RWPE2 (cell line): ENCODE data around the gene MTFP1.
A peak's percentile ranks its signal among the peaks of the same experiment; 100 is the strongest.
"Not testable (repeated sequence)": the region's sequence is repeated elsewhere in the genome, so short reads cannot be mapped to it uniquely, and the experiment has no call there.

Experiments used
- ATAC-seq: fragments of 200-7000 bp; cut with Tn5 transposase; 3 replicates; pipeline ENCODE4 v1.9.1; 2021; ENCODE audit warnings: low read depth
- DNase-seq: peaks from one replicate; pipeline ENCODE4 v3.0.0-alpha.2; 2020; ENCODE audit warnings: low spot score
- H3K27ac ChIP-seq: fragments of 450-650 bp; 2 replicates; pipeline ENCODE4 v1.5.1; 2017; ENCODE audit warnings: mild to moderate bottlenecking; ENCODE audit not compliant: poor library complexity, severe bottlenecking
- H3K27me3 ChIP-seq: fragments of 250-450 bp; sonication (Bioruptor Pico); 2 replicates; pipeline ENCODE4 v1.5.1; 2021; ENCODE audit warnings: mild to moderate bottlenecking, moderate library complexity; ENCODE audit not compliant: insufficient read depth, poor library complexity, severe bottlenecking
- H3K36me3 ChIP-seq: fragments of 250-450 bp; sonication (Bioruptor Pico); 2 replicates; pipeline ENCODE4 v1.5.1; 2020; ENCODE audit warnings: low read depth, mild to moderate bottlenecking, moderate library complexity
- H3K4me1 ChIP-seq: fragments of 250-450 bp; sonication (Bioruptor Pico); 2 replicates; pipeline ENCODE4 v1.5.1; 2021; ENCODE audit warnings: mild to moderate bottlenecking, moderate library complexity; ENCODE audit not compliant: insufficient read depth, poor library complexity, severe bottlenecking
- H3K4me3 ChIP-seq: fragments of 250-450 bp; sonication (Bioruptor Pico); 2 replicates; pipeline ENCODE4 v1.5.1; 2021; ENCODE audit warnings: mild to moderate bottlenecking, moderate library complexity; ENCODE audit not compliant: severe bottlenecking
- H3K9me3 ChIP-seq: fragments of 250-450 bp; sonication (Bioruptor Pico); 2 replicates; pipeline ENCODE4 v1.5.1; 2021; ENCODE audit warnings: mild to moderate bottlenecking, moderate library complexity; ENCODE audit not compliant: severe bottlenecking
- CTCF ChIP-seq: fragments of 450-650 bp; IDR thresholded peaks from one replicate; pipeline ENCODE4 v1.5.1; 2017; ENCODE audit warnings: mild to moderate bottlenecking, moderate library complexity; ENCODE audit not compliant: poor library complexity, severe bottlenecking

MTFP1 gene

GRCh38 chr22:30445438-30446145, 20.0 kb downstream of the MTFP1 start:
- no peaks in the 10 kb centered on the region for H3K4me1 ChIP-seq
- H3K4me3 ChIP-seq: no peak overlapping the region
- no peaks in the 10 kb centered on the region for H3K27me3 ChIP-seq
- H3K36me3 ChIP-seq: no peaks in the 10 kb centered on the region
- H3K27ac ChIP-seq: no peak overlapping the region
- no peak for DNase-seq
- ATAC-seq: peak; percentile 35; the same call in 1 of the 3 replicates
- peak; percentile 63 for TF ChIP-seq CTCF
- H3K9me3 ChIP-seq: no peaks in the 10 kb centered on the region

GRCh38 chr22:30447656-30448055, 22.1 kb downstream of the MTFP1 start:
- no peak overlapping the region for H3K4me3 ChIP-seq
- no peaks in the 10 kb centered on the region for H3K4me1 ChIP-seq
- H3K27ac ChIP-seq: no peak overlapping the region
- no peaks in the 10 kb centered on the region for H3K9me3 ChIP-seq
- no peak for TF ChIP-seq CTCF
- DNase-seq (no peak), ATAC-seq (no peak)
- H3K36me3 ChIP-seq: no peaks in the 10 kb centered on the region
- H3K27me3 ChIP-seq: no peaks in the 10 kb centered on the region

DNA sequence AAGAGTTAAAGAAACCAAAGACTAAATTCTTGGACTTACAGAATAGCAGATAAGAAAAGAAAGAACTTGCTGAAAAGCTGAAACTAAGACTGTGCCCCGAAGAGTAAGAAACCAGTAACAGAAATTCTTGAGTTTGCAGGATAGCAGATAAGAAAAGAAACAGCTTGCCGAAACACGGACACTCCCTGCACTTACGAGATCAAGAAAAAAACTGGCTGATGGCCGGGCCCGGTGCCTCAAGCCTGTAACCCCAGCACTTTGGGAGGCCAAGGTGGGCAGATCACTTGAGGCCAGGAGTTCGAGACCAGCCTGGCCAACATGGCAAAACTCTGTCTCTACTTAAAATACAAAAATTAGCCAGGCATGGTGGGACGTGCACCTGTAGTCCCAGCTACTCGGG, 25.9 kb downstream of the MTFP1 start:
- H3K4me1 ChIP-seq, ATAC-seq, H3K36me3 ChIP-seq, H3K4me3 ChIP-seq, H3K27me3 ChIP-seq, H3K27ac ChIP-seq, H3K9me3 ChIP-seq, DNase-seq: not testable (repeated sequence)

DNA sequence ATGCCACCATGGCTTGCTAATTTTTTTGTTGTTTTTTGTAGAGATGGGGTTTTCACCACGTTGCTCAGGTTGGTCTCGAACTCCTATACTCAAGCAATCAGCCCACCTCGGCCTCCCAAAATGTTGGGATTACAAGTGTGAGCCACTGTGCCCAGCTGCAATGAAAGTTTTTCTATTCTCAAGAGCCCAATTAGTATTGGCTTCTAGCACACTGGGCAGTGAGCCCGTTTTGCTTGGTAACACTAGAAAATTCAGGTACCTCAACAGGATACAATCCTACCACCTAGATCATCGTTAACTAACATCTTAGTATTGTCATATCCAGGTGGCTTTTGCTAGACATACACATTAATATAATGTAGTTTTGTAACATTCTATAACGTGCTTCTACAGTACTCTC, 27.3 kb downstream of the MTFP1 start:
- DNase-seq (no peak), ATAC-seq (no peak)
- Histone ChIP-seq H3K4me1 (no peaks in the 10 kb centered on the region), H3K36me3 (no peaks in the 10 kb centered on the region), H3K27ac (no peak overlapping the region), H3K27me3 (no peaks in the 10 kb centered on the region), H3K9me3 (no peaks in the 10 kb centered on the region), H3K4me3 (no peak overlapping the region)
- no peak for TF ChIP-seq CTCF

GRCh38 chr22:30453731-30454510, 28.4 kb downstream of the MTFP1 start:
- no peak for TF ChIP-seq CTCF
- Histone ChIP-seq H3K27me3 (no peaks in the 10 kb centered on the region), H3K4me1 (no peaks in the 10 kb centered on the region), H3K9me3 (no peaks in the 10 kb centered on the region), H3K4me3 (no peak overlapping the region), H3K27ac (no peak overlapping the region), H3K36me3 (no peaks in the 10 kb centered on the region)
- DNase-seq (no peak), ATAC-seq (no peak; the same call in 2 of the 3 replicates)
